Endothelial cell of umbilical vein (primary cell): ENCODE measurements around the gene FOXP1. TPM values are rescaled to one million over a fixed set of nuclear protein-coding genes. Genes with fewer than 3 reads are reported as not detected.

ENCODE experiments used
- BruUV-seq: library from RNA; stranded (reverse); fragments of 400-500 nt; replicated peaks from 2 replicates; lab custom pipeline; 2021; lab: Mats Ljungman, UMichigan
- CTCF ChIA-PET: fragments of 300-600, 350-600 bp; sonication (Branson Sonifier 250); formaldehyde crosslinking; loops from one replicate; lab custom pipeline; 2021; ENCODE audit warnings: antibody characterized with exemption, inconsistent platforms; lab: Charles Lee
- POLR2A ChIA-PET: fragments of 300-600, 350-600 bp; sonication (Branson Sonifier 250); formaldehyde crosslinking; loops from one replicate; lab custom pipeline; 2021; ENCODE audit warnings: antibody characterized with exemption, inconsistent platforms; lab: Charles Lee
- DNase-seq: peaks from one replicate; pipeline ENCODE4 v3.0.0-alpha.2; 2011; ENCODE audit warnings: low read depth, low spot score
- FAIRE-seq: peaks from 2 replicates; lab custom pipeline; 2011; peaks lifted over from hg19 to GRCh38; lab: Jason Lieb, UNC
- H2AFZ ChIP-seq: 2 replicates; pipeline ENCODE4 v1.6.0; 2012; ENCODE audit warnings: low read depth, low read length, control low read depth, inconsistent platforms
- H3K27ac ChIP-seq: 2 replicates; pipeline ENCODE4 v1.5.1; 2011; ENCODE audit warnings: low read depth, mild to moderate bottlenecking, control low read depth, low read length, moderate library complexity; ENCODE audit not compliant: insufficient read depth
- H3K27me3 ChIP-seq, 2 experiments: 2 replicates each; pipeline versions ENCODE4 v1.6.0 to v1.6.1; 2011; ENCODE audit warnings: low read length in 2 of 2, mixed read lengths in 1 of 2; ENCODE audit not compliant: control insufficient read depth in 2 of 2, insufficient read depth in 2 of 2
- H3K36me3 ChIP-seq, 2 experiments: 2 replicates in 1 of 2; 3 replicates in 1 of 2; pipeline ENCODE4 v1.5.1; 2011; ENCODE audit warnings: low read length in 2 of 2, mild to moderate bottlenecking in 1 of 2, moderate library complexity in 1 of 2; ENCODE audit not compliant: control insufficient read depth in 2 of 2, insufficient read depth in 2 of 2; ENCODE audit errors: extremely low read depth in 1 of 2
- H3K4me1 ChIP-seq: 3 replicates; pipeline ENCODE4 v1.5.1; 2011; ENCODE audit warnings: mild to moderate bottlenecking, low read length; ENCODE audit not compliant: control insufficient read depth, insufficient read depth; ENCODE audit errors: extremely low read depth
- H3K4me2 ChIP-seq: 2 replicates; pipeline ENCODE4 v1.6.1; 2011; ENCODE audit warnings: low read length, control low read depth, mixed read lengths; ENCODE audit not compliant: insufficient read depth
- H3K4me3 ChIP-seq, 3 experiments: fragments of 200-600 bp in 1 of 3; sonication (generic), shearing (Covaris generic) in 1 of 3; replicated peaks in 1 of 3; 2 replicates each; pipeline ENCODE4 v1.5.1; 2011 to 2016; ENCODE audit warnings: control low read depth in 3 of 3, low read length in 3 of 3, mild to moderate bottlenecking in 2 of 3, inconsistent platforms in 1 of 3, low read depth in 1 of 3, moderate library complexity in 1 of 3; ENCODE audit not compliant: insufficient read depth in 1 of 3
- H3K79me2 ChIP-seq: 2 replicates; pipeline ENCODE4 v1.6.0; 2012; ENCODE audit warnings: low read length, inconsistent platforms; ENCODE audit not compliant: control insufficient read depth, insufficient read depth
- H3K9ac ChIP-seq: replicated peaks from 2 replicates; pipeline ENCODE3; 2011; ENCODE audit warnings: low read length, control low read depth; ENCODE audit not compliant: insufficient read depth; ENCODE audit errors: extremely low read depth
- H3K9me1 ChIP-seq: replicated peaks from 3 replicates; pipeline ENCODE4 v1.6.0; 2011; ENCODE audit warnings: mild to moderate bottlenecking, low read length; ENCODE audit not compliant: control insufficient read depth, insufficient read depth; ENCODE audit errors: extremely low read depth
- H3K9me3 ChIP-seq: replicated peaks from 2 replicates; pipeline ENCODE4 v1.5.1; 2012; ENCODE audit warnings: low read length, inconsistent platforms; ENCODE audit not compliant: control insufficient read depth, insufficient read depth
- H4K20me1 ChIP-seq: replicated peaks from 2 replicates; pipeline ENCODE3; 2011; ENCODE audit warnings: mild to moderate bottlenecking, low read length; ENCODE audit not compliant: control insufficient read depth, insufficient read depth; ENCODE audit errors: extremely low read depth
- EZH2 ChIP-seq: IDR thresholded peaks from 2 replicates; pipeline ENCODE4 v1.6.1; 2012; ENCODE audit warnings: borderline replicate concordance, low read depth, mild to moderate bottlenecking, moderate library complexity, low read length, inconsistent platforms; ENCODE audit not compliant: severe bottlenecking
- FOS ChIP-seq: IDR thresholded peaks from 2 replicates; pipeline ENCODE4 v1.6.1; 2011; ENCODE audit warnings: mild to moderate bottlenecking, low read length, moderate library complexity, borderline replicate concordance; ENCODE audit not compliant: insufficient read depth
- GATA2 ChIP-seq: IDR thresholded peaks from 2 replicates; pipeline ENCODE4 v1.7.0; 2011; ENCODE audit warnings: low read depth, mild to moderate bottlenecking, moderate library complexity, mixed read lengths, low read length; ENCODE audit not compliant: insufficient read length, insufficient read depth
- JUN ChIP-seq: IDR thresholded peaks from 2 replicates; pipeline ENCODE4 v1.6.1; 2011; ENCODE audit warnings: borderline replicate concordance, low read depth; ENCODE audit not compliant: insufficient read length, insufficient read depth
- POLR2A ChIP-seq: IDR thresholded peaks from 2 replicates; pipeline ENCODE4 v1.6.1; 2012; ENCODE audit warnings: low read depth, mild to moderate bottlenecking, control low read depth, low read length
- dilution Hi-C: fragments of 300-500 bp; cut with MboI; formaldehyde crosslinking; loops from one replicate; pipeline ENCODE4 v1.15.0; 2019; ENCODE audit warnings: low sequenced_read_pairs; ENCODE audit not compliant: extremely low pct_ligation_motif_present
- intact Hi-C: fragments of 100-400 bp; cut with micrococcal nuclease; formaldehyde crosslinking; loops from one replicate; pipeline ENCODE4 v1.10.0; 2022
- polyA plus RNA-seq, 4 experiments: library from polyadenylated mRNA; depleted of rRNA in 3 of 4; stranded (reverse) in 3 of 4; unstranded in 1 of 4; fragments of >200 nt; gene quantifications; 2 replicates each; pipeline versions ENCODE4 v1.2.1 to v1.2.3, GENCODE V29; 2011 to 2012; ENCODE audit warnings: missing spikeins in 1 of 4
- total RNA-seq: library from RNA; stranded (reverse); gene quantifications from 2 replicates; pipeline ENCODE4 v1.2.3, GENCODE V29; 2021
- TF ChIP-seq, protein P1 (sequence below): IDR thresholded peaks from 2 replicates; pipeline ENCODE4 v1.6.1; 2011; ENCODE audit not compliant: insufficient read depth, insufficient read length
- TF ChIP-seq, protein P2 (sequence below), 2 donors: IDR thresholded peaks; 1 replicate in 1 of 2; 2 replicates in 1 of 2; pipeline ENCODE4 v1.5.1; 2011; ENCODE audit warnings: low read length in 2 of 2, mild to moderate bottlenecking in 2 of 2, moderate library complexity in 2 of 2, control low read depth in 1 of 2, inconsistent platforms in 1 of 2, low read depth in 1 of 2; ENCODE audit not compliant: insufficient read depth in 1 of 2; ENCODE audit errors: extremely low read depth in 1 of 2

FOXP1 gene
- total and polyA plus RNA-seq, 2 donors (not counting 3 experiments of a cell fraction or from before 2014, with no cell fraction given), result 41.0 to 107 TPM

DNA sequence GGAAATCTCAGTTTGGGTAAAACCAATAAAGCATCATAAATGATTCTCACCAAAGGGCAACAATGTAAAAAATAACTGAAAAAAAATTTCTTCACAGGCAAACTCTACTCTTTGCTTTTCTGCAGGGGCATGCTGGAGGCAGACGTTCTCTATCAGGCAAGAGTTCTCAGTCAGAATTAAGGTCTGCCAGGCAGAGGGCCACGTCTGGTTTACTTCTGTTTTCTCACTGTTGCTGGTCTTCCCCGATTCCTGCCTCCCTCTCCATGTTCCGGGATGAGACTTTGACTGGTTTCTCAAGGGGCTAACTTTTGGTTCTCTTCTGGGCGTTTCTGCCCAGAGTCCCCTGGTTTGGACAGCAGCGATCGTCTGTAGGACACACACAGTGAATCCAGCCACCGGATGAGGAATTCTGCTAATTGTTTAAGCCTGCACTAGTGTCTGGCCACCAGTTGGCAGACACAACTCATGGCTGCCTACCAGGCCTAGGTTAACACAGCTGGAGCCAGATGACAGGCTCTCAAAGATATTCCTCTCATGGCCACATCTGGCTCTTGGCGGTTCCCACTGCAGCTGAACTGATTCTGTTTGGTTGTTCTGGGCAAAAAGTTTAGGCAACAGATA, 273.1 kb downstream of the FOXP1 start:
- Histone ChIP-seq H3K9me3 (no peaks in the 10 kb centered on the region), H2AFZ (no peak overlapping the region), H3K27ac (no peak overlapping the region), H3K9ac (no peak overlapping the region), H3K36me3 (no peaks in the 10 kb centered on the region), H3K4me1 (peaks cover 11% of the 10 kb centered on the region), H3K4me3 (no peak overlapping the region), H4K20me1 (no peaks in the 10 kb centered on the region), H3K4me2 (no peak overlapping the region), H3K9me1 (no peaks in the 10 kb centered on the region), H3K27me3 (no peaks in the 10 kb centered on the region), H3K79me2 (no peaks in the 10 kb centered on the region)
- ChIA-PET POLR2A (no interaction called here), CTCF (interaction anchor here (4.9 kb wide), 1 partner anchor 86 kb away, joined by 20 read pairs; no protein-coding TSS in a partner anchor)
- DNase-seq (no peak), FAIRE-seq (no peak)
- no TSS peak for BruUV-seq
- dilution Hi-C loops, result no loop called here
- intact Hi-C loops, result no loop called here
- TF ChIP-seq, protein P1, sequence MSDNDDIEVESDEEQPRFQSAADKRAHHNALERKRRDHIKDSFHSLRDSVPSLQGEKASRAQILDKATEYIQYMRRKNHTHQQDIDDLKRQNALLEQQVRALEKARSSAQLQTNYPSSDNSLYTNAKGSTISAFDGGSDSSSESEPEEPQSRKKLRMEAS, result no peak
- TF ChIP-seq, protein P2, sequence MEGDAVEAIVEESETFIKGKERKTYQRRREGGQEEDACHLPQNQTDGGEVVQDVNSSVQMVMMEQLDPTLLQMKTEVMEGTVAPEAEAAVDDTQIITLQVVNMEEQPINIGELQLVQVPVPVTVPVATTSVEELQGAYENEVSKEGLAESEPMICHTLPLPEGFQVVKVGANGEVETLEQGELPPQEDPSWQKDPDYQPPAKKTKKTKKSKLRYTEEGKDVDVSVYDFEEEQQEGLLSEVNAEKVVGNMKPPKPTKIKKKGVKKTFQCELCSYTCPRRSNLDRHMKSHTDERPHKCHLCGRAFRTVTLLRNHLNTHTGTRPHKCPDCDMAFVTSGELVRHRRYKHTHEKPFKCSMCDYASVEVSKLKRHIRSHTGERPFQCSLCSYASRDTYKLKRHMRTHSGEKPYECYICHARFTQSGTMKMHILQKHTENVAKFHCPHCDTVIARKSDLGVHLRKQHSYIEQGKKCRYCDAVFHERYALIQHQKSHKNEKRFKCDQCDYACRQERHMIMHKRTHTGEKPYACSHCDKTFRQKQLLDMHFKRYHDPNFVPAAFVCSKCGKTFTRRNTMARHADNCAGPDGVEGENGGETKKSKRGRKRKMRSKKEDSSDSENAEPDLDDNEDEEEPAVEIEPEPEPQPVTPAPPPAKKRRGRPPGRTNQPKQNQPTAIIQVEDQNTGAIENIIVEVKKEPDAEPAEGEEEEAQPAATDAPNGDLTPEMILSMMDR (IDR thresholded peaks at IDR 0.05; ENCODE audit: extremely low read depth in 1 of 2, insufficient read depth in 1 of 2, low read depth in 1 of 2, low read length in 2 of 2), result no peak

DNA sequence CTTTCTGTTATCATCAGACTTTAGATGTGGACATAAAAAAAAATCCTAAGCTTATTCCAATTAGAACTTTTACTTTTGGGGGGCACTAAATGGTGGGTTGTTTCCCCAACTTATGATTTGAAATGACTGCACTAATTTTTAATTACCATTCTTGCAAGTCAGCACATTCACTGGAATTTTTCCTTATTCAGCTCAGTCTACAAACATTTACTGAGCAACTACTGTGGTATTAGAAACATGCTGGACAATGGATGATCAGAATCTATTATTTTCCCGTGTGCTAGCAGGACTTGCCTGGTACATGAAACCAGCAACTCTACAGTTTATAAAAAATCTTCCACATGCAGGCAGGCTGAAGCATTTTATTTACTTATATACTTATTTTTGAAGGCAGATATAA, 273.6 kb downstream of the FOXP1 start:
- H3K27ac ChIP-seq, result no peak overlapping the region
- no peaks in the 10 kb centered on the region for H3K9me3 ChIP-seq
- H3K4me2 ChIP-seq, result no peak overlapping the region
- H2AFZ ChIP-seq, result no peak overlapping the region
- dilution Hi-C loops, result no loop called here
- ChIA-PET CTCF (interaction anchor here (4.9 kb wide), 1 partner anchor 87 kb away, joined by 20 read pairs; no protein-coding TSS in a partner anchor), POLR2A (no interaction called here)
- DNase-seq, result no peak
- no peaks in the 10 kb centered on the region for H3K27me3 ChIP-seq
- H3K9me1 ChIP-seq, result no peaks in the 10 kb centered on the region
- intact Hi-C loops, result loop anchor here (5.0 to 10.0 kb wide), 2 partner anchors 82 to 205 kb away; no protein-coding TSS in a partner anchor
- no peaks in the 10 kb centered on the region for H3K79me2 ChIP-seq
- no peak for FAIRE-seq
- TF ChIP-seq FOS (no peak), JUN (no peak), EZH2 (no peak), POLR2A (no peak), GATA2 (no peak)
- TF ChIP-seq, protein P1, result no peak
- no TSS peak for BruUV-seq
- no peak overlapping the region for H3K9ac ChIP-seq
- no peaks in the 10 kb centered on the region for H4K20me1 ChIP-seq
- no peak overlapping the region for H3K4me3 ChIP-seq
- H3K4me1 ChIP-seq, result peaks cover 17% of the 10 kb centered on the region
- no peaks in the 10 kb centered on the region for H3K36me3 ChIP-seq
